K562 (cell line): ENCODE measurements around the gene SLC66A2. TPM values are rescaled to one million over a fixed set of nuclear protein-coding genes. Genes with fewer than 3 reads are reported as not detected.

Source experiments
- BCOR ChIP-seq: fragments of 450-650 bp; IDR thresholded peaks from 2 replicates; pipeline ENCODE4 v1.6.1; 2016
- ELF4 ChIP-seq: fragments of 450-650 bp; formaldehyde crosslinking; IDR thresholded peaks from 2 replicates; pipeline ENCODE4 v1.4.0; 2022; ENCODE audit warnings: missing genetic modification characterization
- FOXJ3 ChIP-seq: sonication (generic); formaldehyde crosslinking; IDR thresholded peaks from 2 replicates; pipeline ENCODE4 v1.4.0; 2020; ENCODE audit warnings: mild to moderate bottlenecking, missing genetic modification reagents
- MYC ChIP-seq, 2 experiments: fragments of 250-450 bp in 1 of 2; sonication (Bioruptor Pico) in 1 of 2; IDR thresholded peaks; 2 replicates each; pipeline versions ENCODE4 v1.5.1 to v1.6.1; 2012 to 2021; ENCODE audit warnings: low read depth in 2 of 2, borderline replicate concordance in 1 of 2, improper control_type of control experiment in 1 of 2, low read length in 1 of 2, mild to moderate bottlenecking in 1 of 2, moderate library complexity in 1 of 2
- NCOA6 ChIP-seq: fragments of 450-650 bp; IDR thresholded peaks from 2 replicates; pipeline ENCODE4 v1.6.1; 2017; ENCODE audit warnings: mild to moderate bottlenecking
- NFYB ChIP-seq: IDR thresholded peaks from 2 replicates; pipeline ENCODE4 v1.6.1; 2011; ENCODE audit warnings: mild to moderate bottlenecking, moderate library complexity; ENCODE audit not compliant: insufficient read length; ENCODE audit errors: extremely low read depth
- NRF1 ChIP-seq, 2 experiments: fragments of 450-650 bp; IDR thresholded peaks in 1 of 2; conservative IDR thresholded peaks in 1 of 2; 2 replicates each; pipeline ENCODE4 v1.6.1; 2014; ENCODE audit warnings: mild to moderate bottlenecking in 2 of 2
- PML ChIP-seq: IDR thresholded peaks from 2 replicates; pipeline ENCODE4 v1.6.1; 2012; ENCODE audit warnings: low read length, inconsistent platforms
- RAD21 ChIP-seq, 2 experiments: fragments of 250-450 bp in 1 of 2; fragments of 450-650 bp in 1 of 2; sonication (Bioruptor Pico) in 1 of 2; formaldehyde crosslinking in 1 of 2; IDR thresholded peaks in 1 of 2; conservative IDR thresholded peaks in 1 of 2; 2 replicates each; pipeline versions ENCODE4 v1.4.0 to v1.8.0; 2020 to 2022; ENCODE audit warnings: mild to moderate bottlenecking in 2 of 2, moderate library complexity in 1 of 2
- RUNX1 ChIP-seq: sonication (generic); IDR thresholded peaks from 2 replicates; pipeline ENCODE4 v1.6.1; 2016; ENCODE audit warnings: antibody characterized with exemption, low read depth
- SRSF3 ChIP-seq: fragments of 200-400 bp; formaldehyde crosslinking; IDR thresholded peaks from 2 replicates; pipeline ENCODE4 v1.6.1; 2016; ENCODE audit warnings: mild to moderate bottlenecking, low read length, moderate library complexity; ENCODE audit not compliant: insufficient read depth
- TEAD2 ChIP-seq: fragments of 450-650 bp; IDR thresholded peaks from 2 replicates; pipeline ENCODE4 v1.6.1; 2016; ENCODE audit warnings: missing genetic modification characterization, control low read depth, missing compliant biosample characterization
- ZNF212 ChIP-seq: fragments of 450-650 bp; formaldehyde crosslinking; IDR thresholded peaks from 2 replicates; pipeline ENCODE4 v1.4.0; 2020; ENCODE audit warnings: mild to moderate bottlenecking
- ZNF586 ChIP-seq: fragments of 450-650 bp; formaldehyde crosslinking; conservative IDR thresholded peaks from 2 replicates; pipeline ENCODE4 v1.4.0; 2020; ENCODE audit warnings: mild to moderate bottlenecking, moderate library complexity
- polyA plus RNA-seq, 8 experiments: library from polyadenylated mRNA; depleted of rRNA in 4 of 8; stranded (reverse) in 5 of 8; unstranded in 3 of 8; fragments of >200 nt; fragmentation: Nextera tagmentation in 2 of 8; fragmentation: Illumina TruSeq in 1 of 8; extraction: Ambion mirVana in 2 of 8; extraction: Trizol in 1 of 8; gene quantifications; 2 replicates each; pipeline versions ENCODE4 v1.2.1 to v1.2.3, GENCODE V29; 2011 to 2014; ENCODE audit warnings: inconsistent platforms in 1 of 8, missing spikeins in 1 of 8
- total RNA-seq, 7 experiments: library from RNA; depleted of rRNA in 6 of 7; stranded (reverse); fragments of >200 nt in 6 of 7; fragmentation: Illumina TruSeq in 2 of 7; extraction: Trizol in 2 of 7; gene quantifications; 2 replicates each; pipeline versions ENCODE4 v1.2.1 to v1.2.3, GENCODE V29; 2011 to 2021; ENCODE audit warnings: low replicate concordance in 1 of 7
- TF ChIP-seq, protein P1 (sequence below): fragments of 200-600 bp; sonication (generic); IDR thresholded peaks from one replicate; pipeline ENCODE4 v1.6.1; 2012; ENCODE audit warnings: mild to moderate bottlenecking, low read depth, low read length, inconsistent platforms
- TF ChIP-seq, protein P2 (sequence below), 2 experiments: IDR thresholded peaks; 2 replicates each; pipeline ENCODE4 v1.6.1; 2012; ENCODE audit warnings: improper control_type of control experiment in 2 of 2, low read depth in 2 of 2, low read length in 2 of 2, borderline replicate concordance in 1 of 2

The SLC66A2 gene
- total and polyA plus RNA-seq, 9 of the 15 experiments (the other 6 are each of a cell fraction or from before 2014, with no cell fraction given) = 0.25 to 17.5 (median 5.6) TPM

DNA sequence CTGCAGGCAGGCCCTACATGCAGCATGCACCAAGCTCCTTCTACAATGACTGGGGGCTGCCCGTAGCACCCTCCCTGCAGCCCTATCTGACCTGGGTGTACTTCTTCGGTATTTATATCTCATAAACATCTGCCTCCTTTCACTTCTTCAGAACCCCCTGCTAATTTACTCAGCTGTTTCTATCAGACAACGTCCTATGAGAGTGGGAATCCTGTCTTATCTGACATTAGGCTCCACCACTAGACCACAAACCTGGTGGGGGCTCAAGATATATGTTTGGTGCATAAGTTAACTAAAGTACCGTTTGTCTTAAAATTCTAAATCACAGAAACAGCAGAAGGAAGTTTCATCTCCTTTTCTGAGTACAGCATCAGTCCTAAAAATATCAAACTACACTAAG lies 23.6 kb upstream of the SLC66A2 start (continued):
- TF ChIP-seq, protein P1, sequence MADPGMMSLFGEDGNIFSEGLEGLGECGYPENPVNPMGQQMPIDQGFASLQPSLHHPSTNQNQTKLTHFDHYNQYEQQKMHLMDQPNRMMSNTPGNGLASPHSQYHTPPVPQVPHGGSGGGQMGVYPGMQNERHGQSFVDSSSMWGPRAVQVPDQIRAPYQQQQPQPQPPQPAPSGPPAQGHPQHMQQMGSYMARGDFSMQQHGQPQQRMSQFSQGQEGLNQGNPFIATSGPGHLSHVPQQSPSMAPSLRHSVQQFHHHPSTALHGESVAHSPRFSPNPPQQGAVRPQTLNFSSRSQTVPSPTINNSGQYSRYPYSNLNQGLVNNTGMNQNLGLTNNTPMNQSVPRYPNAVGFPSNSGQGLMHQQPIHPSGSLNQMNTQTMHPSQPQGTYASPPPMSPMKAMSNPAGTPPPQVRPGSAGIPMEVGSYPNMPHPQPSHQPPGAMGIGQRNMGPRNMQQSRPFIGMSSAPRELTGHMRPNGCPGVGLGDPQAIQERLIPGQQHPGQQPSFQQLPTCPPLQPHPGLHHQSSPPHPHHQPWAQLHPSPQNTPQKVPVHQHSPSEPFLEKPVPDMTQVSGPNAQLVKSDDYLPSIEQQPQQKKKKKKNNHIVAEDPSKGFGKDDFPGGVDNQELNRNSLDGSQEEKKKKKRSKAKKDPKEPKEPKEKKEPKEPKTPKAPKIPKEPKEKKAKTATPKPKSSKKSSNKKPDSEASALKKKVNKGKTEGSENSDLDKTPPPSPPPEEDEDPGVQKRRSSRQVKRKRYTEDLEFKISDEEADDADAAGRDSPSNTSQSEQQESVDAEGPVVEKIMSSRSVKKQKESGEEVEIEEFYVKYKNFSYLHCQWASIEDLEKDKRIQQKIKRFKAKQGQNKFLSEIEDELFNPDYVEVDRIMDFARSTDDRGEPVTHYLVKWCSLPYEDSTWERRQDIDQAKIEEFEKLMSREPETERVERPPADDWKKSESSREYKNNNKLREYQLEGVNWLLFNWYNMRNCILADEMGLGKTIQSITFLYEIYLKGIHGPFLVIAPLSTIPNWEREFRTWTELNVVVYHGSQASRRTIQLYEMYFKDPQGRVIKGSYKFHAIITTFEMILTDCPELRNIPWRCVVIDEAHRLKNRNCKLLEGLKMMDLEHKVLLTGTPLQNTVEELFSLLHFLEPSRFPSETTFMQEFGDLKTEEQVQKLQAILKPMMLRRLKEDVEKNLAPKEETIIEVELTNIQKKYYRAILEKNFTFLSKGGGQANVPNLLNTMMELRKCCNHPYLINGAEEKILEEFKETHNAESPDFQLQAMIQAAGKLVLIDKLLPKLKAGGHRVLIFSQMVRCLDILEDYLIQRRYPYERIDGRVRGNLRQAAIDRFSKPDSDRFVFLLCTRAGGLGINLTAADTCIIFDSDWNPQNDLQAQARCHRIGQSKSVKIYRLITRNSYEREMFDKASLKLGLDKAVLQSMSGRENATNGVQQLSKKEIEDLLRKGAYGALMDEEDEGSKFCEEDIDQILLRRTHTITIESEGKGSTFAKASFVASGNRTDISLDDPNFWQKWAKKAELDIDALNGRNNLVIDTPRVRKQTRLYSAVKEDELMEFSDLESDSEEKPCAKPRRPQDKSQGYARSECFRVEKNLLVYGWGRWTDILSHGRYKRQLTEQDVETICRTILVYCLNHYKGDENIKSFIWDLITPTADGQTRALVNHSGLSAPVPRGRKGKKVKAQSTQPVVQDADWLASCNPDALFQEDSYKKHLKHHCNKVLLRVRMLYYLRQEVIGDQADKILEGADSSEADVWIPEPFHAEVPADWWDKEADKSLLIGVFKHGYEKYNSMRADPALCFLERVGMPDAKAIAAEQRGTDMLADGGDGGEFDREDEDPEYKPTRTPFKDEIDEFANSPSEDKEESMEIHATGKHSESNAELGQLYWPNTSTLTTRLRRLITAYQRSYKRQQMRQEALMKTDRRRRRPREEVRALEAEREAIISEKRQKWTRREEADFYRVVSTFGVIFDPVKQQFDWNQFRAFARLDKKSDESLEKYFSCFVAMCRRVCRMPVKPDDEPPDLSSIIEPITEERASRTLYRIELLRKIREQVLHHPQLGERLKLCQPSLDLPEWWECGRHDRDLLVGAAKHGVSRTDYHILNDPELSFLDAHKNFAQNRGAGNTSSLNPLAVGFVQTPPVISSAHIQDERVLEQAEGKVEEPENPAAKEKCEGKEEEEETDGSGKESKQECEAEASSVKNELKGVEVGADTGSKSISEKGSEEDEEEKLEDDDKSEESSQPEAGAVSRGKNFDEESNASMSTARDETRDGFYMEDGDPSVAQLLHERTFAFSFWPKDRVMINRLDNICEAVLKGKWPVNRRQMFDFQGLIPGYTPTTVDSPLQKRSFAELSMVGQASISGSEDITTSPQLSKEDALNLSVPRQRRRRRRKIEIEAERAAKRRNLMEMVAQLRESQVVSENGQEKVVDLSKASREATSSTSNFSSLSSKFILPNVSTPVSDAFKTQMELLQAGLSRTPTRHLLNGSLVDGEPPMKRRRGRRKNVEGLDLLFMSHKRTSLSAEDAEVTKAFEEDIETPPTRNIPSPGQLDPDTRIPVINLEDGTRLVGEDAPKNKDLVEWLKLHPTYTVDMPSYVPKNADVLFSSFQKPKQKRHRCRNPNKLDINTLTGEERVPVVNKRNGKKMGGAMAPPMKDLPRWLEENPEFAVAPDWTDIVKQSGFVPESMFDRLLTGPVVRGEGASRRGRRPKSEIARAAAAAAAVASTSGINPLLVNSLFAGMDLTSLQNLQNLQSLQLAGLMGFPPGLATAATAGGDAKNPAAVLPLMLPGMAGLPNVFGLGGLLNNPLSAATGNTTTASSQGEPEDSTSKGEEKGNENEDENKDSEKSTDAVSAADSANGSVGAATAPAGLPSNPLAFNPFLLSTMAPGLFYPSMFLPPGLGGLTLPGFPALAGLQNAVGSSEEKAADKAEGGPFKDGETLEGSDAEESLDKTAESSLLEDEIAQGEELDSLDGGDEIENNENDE = no peak
- no peak for TF ChIP-seq FOXJ3 (CRISPR knock-in tag)
- no peak for TF ChIP-seq MYC (IDR thresholded peaks at IDR 0.05; ENCODE audit: low read depth, low read length)
- no peak for TF ChIP-seq MYC (CRISPR knock-in tag; IDR thresholded peaks at IDR 0.05; ENCODE audit: borderline replicate concordance, low read depth)
- TF ChIP-seq ZNF586 = no peak
- TF ChIP-seq, protein P2, sequence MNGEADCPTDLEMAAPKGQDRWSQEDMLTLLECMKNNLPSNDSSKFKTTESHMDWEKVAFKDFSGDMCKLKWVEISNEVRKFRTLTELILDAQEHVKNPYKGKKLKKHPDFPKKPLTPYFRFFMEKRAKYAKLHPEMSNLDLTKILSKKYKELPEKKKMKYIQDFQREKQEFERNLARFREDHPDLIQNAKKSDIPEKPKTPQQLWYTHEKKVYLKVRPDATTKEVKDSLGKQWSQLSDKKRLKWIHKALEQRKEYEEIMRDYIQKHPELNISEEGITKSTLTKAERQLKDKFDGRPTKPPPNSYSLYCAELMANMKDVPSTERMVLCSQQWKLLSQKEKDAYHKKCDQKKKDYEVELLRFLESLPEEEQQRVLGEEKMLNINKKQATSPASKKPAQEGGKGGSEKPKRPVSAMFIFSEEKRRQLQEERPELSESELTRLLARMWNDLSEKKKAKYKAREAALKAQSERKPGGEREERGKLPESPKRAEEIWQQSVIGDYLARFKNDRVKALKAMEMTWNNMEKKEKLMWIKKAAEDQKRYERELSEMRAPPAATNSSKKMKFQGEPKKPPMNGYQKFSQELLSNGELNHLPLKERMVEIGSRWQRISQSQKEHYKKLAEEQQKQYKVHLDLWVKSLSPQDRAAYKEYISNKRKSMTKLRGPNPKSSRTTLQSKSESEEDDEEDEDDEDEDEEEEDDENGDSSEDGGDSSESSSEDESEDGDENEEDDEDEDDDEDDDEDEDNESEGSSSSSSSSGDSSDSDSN (IDR thresholded peaks at IDR 0.05; ENCODE audit: borderline replicate concordance in 1 of 2, low read depth in 2 of 2, low read length in 2 of 2) = no peak
- no peak for TF ChIP-seq TEAD2 (tag)
- TF ChIP-seq ZNF212 (CRISPR knock-in tag) = no peak
- no peak for TF ChIP-seq SRSF3
- no peak for TF ChIP-seq NRF1 (conservative IDR thresholded peaks at IDR 0.05 in 1 of 2, IDR thresholded peaks at IDR 0.05 in 1 of 2)
- no peak for TF ChIP-seq NCOA6
- TF ChIP-seq NFYB = no peak
- TF ChIP-seq RAD21 (CRISPR knock-in tag; conservative IDR thresholded peaks at IDR 0.05 in 1 of 2, IDR thresholded peaks at IDR 0.05 in 1 of 2) = no peak
- no peak for TF ChIP-seq BCOR
- no peak for TF ChIP-seq ELF4 (CRISPR knock-in tag)
- TF ChIP-seq PML = peak; percentile 80
- TF ChIP-seq RUNX1 = no peak
